ENCODE results near the gene ZNF12.

The ZNF12 gene

DNA sequence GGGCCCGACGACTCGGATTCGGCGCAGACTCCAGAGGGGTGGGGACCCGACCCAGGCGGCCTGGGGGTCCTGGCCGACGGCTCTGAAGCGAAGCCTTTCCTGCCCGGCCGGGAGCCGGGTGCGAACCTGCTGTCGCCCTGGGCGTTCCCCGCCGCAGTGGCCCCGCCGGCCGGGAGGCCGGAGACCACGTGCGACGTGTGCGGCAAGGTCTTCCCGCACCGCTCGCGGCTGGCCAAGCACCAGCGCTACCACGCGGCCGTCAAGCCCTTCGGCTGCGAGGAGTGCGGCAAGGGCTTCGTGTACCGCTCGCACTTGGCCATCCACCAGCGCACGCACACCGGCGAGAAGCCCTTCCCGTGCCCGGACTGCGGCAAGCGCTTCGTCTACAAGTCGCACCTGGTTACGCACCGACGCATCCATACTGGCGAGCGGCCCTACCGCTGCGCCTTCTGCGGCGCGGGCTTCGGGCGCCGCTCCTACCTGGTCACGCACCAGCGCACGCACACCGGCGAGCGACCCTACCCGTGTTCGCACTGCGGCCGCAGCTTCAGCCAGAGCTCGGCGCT lies 54.2 kb downstream of the ZNF12 start:
- H4K20me1 ChIP-seq (ENCODE audit: insufficient read depth) = no peaks in the 10 kb centered on the region
- H3K27ac ChIP-seq = no peak overlapping the region
- H2AFZ ChIP-seq (ENCODE audit: low read depth) = no peak overlapping the region
- H3K79me2 ChIP-seq (ENCODE audit: insufficient read depth, low read depth) = no peaks in the 10 kb centered on the region
- H3K9ac ChIP-seq = no peak overlapping the region
- no peaks in the 10 kb centered on the region; the same call in 1 of the 2 replicates for H3K36me3 ChIP-seq (ENCODE audit: insufficient read depth)
- H3K4me3 ChIP-seq (IDR thresholded peaks at IDR 0.05; ENCODE audit: insufficient read depth, low read depth, low read length) = no peak overlapping the region
- H3K27me3 ChIP-seq (ENCODE audit: insufficient read depth, low read depth) = no peaks in the 10 kb centered on the region
- TF ChIP-seq, protein P1, sequence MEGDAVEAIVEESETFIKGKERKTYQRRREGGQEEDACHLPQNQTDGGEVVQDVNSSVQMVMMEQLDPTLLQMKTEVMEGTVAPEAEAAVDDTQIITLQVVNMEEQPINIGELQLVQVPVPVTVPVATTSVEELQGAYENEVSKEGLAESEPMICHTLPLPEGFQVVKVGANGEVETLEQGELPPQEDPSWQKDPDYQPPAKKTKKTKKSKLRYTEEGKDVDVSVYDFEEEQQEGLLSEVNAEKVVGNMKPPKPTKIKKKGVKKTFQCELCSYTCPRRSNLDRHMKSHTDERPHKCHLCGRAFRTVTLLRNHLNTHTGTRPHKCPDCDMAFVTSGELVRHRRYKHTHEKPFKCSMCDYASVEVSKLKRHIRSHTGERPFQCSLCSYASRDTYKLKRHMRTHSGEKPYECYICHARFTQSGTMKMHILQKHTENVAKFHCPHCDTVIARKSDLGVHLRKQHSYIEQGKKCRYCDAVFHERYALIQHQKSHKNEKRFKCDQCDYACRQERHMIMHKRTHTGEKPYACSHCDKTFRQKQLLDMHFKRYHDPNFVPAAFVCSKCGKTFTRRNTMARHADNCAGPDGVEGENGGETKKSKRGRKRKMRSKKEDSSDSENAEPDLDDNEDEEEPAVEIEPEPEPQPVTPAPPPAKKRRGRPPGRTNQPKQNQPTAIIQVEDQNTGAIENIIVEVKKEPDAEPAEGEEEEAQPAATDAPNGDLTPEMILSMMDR (conservative IDR thresholded peaks at IDR 0.05; ENCODE audit: low read depth, low read length) = no peak
- H3K4me1 ChIP-seq (ENCODE audit: low read depth, poor library complexity, severe bottlenecking) = no peaks in the 10 kb centered on the region
- no peak overlapping the region for H3K4me2 ChIP-seq

DNA sequence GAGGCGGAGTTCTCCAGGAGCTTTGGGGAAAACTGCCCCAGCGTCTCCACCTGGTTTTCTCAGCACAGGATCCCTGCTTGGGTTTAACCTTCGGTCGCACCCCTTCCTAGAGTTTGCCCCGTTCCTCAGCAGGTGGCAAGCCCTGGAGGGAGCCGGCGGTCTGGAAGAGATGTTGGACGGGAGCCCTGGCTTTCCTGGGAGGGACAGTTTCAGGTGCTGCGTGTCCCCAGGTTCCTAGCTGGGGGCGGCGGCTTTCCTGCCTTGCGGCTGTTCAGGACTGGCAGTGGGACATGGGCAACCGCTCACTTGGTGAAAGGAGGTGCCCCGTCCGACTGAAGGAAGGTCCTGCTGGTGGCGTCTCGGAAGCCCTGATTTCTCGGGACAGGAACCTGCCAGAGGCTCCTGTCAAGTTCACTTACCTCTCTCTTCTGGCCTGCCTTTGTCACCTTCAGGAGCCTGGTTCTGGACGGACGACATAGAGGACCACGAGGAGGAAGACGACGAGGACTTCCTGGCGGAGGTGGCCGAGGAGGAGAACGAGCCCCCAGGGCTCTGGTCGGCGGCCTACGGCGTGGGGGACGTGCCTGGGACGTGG lies 54.8 kb downstream of the ZNF12 start:
- TF ChIP-seq, protein P1 (conservative IDR thresholded peaks at IDR 0.05; ENCODE audit: low read depth, low read length) = no peak
- Histone ChIP-seq H3K36me3 (ENCODE audit: insufficient read depth) (no peaks in the 10 kb centered on the region; the same call in 1 of the 2 replicates), H3K9ac (no peak overlapping the region), H3K79me2 (ENCODE audit: insufficient read depth, low read depth) (no peaks in the 10 kb centered on the region), H3K27me3 (ENCODE audit: insufficient read depth, low read depth) (no peaks in the 10 kb centered on the region), H4K20me1 (ENCODE audit: insufficient read depth) (no peaks in the 10 kb centered on the region), H2AFZ (ENCODE audit: low read depth) (no peak overlapping the region), H3K27ac (no peak overlapping the region), H3K4me1 (ENCODE audit: low read depth, poor library complexity, severe bottlenecking) (no peaks in the 10 kb centered on the region), H3K4me3 (IDR thresholded peaks at IDR 0.05; ENCODE audit: insufficient read depth, low read depth, low read length) (no peak overlapping the region), H3K4me2 (no peak overlapping the region)

DNA sequence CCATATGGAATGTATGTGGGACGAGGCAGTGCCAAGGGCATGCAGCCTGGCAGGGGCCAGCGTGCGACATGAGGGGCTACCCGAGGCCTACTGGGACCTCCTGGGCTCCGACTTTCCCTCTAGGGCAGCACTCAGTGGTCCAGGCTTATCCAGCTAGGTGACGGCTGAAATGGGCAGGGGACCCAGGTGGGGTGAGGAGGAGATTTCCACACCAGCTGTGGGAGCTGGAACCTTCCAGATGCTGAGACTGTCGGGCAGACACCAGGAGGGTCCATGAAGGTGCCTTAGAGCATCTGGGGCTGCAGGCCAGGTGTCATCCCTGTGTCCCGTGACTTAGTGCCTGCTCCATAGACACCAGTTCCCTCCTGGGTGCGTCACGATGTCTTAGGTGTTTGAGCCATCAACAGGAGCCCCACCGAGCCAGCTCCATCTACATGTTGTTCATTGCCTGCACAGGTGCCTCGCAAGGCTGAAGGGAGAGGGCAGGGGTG lies 56.2 kb downstream of the ZNF12 start:
- Histone ChIP-seq H3K4me1 (ENCODE audit: low read depth, poor library complexity, severe bottlenecking) (no peaks in the 10 kb centered on the region), H4K20me1 (ENCODE audit: insufficient read depth) (no peaks in the 10 kb centered on the region), H3K27ac (no peak overlapping the region), H3K9ac (no peak overlapping the region), H3K36me3 (ENCODE audit: insufficient read depth) (no peaks in the 10 kb centered on the region; the same call in 1 of the 2 replicates), H3K4me2 (no peak overlapping the region), H3K4me3 (IDR thresholded peaks at IDR 0.05; ENCODE audit: insufficient read depth, low read depth, low read length) (no peak overlapping the region), H3K27me3 (ENCODE audit: insufficient read depth, low read depth) (no peaks in the 10 kb centered on the region), H2AFZ (ENCODE audit: low read depth) (no peak overlapping the region), H3K79me2 (ENCODE audit: insufficient read depth, low read depth) (no peaks in the 10 kb centered on the region)
- TF ChIP-seq, protein P1 (conservative IDR thresholded peaks at IDR 0.05; ENCODE audit: low read depth, low read length) = no peak

DNA sequence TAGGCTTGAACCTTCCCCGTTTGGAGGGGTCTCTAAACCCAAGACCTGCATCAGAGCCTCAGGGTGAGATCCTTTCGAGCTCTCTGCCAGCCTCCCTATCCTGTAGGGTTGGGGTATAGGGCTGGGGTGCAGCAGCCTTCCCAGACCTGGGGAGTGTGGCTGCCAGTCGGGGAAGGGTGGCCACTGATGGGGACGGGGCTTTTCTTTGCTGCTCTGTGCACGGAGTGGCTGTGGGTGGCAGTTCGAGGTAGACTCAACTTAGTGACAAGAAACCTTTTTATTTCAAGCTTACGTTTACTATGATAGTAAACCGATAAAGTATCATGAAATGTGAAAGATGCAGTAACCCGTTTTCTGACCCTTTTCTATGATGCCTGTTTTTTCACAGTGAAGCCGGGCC lies 56.7 kb downstream of the ZNF12 start:
- Histone ChIP-seq H3K4me1 (ENCODE audit: low read depth, poor library complexity, severe bottlenecking) (no peaks in the 10 kb centered on the region), H3K27me3 (ENCODE audit: insufficient read depth, low read depth) (no peaks in the 10 kb centered on the region), H4K20me1 (ENCODE audit: insufficient read depth) (no peaks in the 10 kb centered on the region), H3K4me2 (no peak overlapping the region), H3K4me3 (IDR thresholded peaks at IDR 0.05; ENCODE audit: insufficient read depth, low read depth, low read length) (no peak overlapping the region), H2AFZ (ENCODE audit: low read depth) (no peak overlapping the region), H3K79me2 (ENCODE audit: insufficient read depth, low read depth) (no peaks in the 10 kb centered on the region), H3K9ac (no peak overlapping the region), H3K36me3 (ENCODE audit: insufficient read depth) (no peaks in the 10 kb centered on the region; the same call in 1 of the 2 replicates), H3K27ac (no peak overlapping the region)
- TF ChIP-seq, protein P1 (conservative IDR thresholded peaks at IDR 0.05; ENCODE audit: low read depth, low read length) = no peak
